HG02884 (cell line): ENCODE measurements around the gene XBP1.
"Not testable (repeated sequence)": the region's sequence is repeated elsewhere in the genome, so short reads cannot be mapped to it uniquely, and the experiment has no call there.

ENCODE experiments used
- ATAC-seq: cut with Tn5 transposase; IDR thresholded peaks from one replicate; pipeline ENCODE4 v1.9.1; 2021; ENCODE audit warnings: mild to moderate bottlenecking, moderate library complexity; ENCODE audit not compliant: unreplicated experiment

XBP1 gene

DNA sequence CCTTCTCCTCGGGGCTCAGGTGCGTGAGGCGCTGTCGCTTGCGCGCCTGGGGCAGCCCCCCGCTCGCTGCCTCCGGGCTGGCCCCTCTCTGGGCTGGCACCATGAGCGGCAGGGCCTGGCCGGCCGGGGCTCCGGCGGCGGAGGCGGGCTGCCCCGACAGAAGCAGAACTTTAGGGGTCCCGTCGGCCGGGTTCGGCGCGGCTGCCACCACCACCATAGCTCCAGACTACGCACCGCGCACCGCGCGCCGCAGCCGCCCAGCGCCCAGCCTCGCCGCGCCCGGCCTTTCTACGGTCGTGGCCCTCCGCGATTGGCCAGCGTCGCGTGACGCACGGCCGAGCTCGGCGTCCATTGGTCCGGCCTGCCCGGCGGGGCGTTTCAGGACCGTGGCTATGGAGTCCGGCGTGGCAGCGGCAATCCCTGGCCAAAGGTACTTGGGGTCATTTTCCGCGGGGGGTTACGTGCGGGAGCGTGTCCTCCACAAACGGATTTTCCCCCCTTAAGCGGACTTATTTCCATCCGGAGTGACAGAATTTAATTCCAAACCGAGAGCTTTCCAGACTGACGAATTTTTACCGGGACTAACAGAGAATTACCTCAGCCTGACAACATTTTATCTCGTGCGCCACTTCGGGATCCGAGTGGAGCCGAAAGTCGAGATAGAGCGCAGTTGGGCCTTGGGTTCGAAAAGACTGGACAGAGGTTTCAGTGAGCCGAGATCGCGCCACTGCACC, at the start of gene XBP1:
TSS of gene XBP1 (minus strand) at position 262 of the 734 bp plus-strand sequence.
- ATAC-seq: peak; percentile 80

GRCh38 chr22:28846994-28847393, 46.6 kb upstream of the XBP1 start:
- no peak for ATAC-seq

DNA sequence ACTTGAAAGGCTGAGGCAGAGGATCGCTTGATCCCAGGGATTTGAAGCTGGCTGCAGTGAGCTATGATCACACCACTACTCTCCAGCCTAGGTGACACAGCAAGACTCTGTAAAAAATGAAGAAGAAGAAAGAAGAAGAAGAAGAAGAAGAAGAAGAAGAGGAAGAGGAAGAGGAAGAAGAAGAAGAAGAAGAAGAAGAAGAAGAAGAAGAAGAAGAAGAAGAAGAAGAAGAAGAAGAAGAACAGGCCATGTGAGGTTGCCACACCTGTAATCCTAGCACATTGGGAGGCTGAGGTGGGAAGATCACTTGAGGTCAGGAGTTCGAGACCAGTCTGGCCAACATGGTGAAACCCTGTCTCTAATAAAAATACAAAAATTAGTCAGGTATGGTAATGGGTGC, 43.9 kb upstream of the XBP1 start:
- not testable (repeated sequence) for ATAC-seq

- ATAC-seq: no peak
Observed at GRCh38 chr22:28843633-28844032, 43.3 kb upstream of the XBP1 start.

GRCh38 chr22:28841111-28841510, 40.7 kb upstream of the XBP1 start:
- no peak for ATAC-seq

DNA sequence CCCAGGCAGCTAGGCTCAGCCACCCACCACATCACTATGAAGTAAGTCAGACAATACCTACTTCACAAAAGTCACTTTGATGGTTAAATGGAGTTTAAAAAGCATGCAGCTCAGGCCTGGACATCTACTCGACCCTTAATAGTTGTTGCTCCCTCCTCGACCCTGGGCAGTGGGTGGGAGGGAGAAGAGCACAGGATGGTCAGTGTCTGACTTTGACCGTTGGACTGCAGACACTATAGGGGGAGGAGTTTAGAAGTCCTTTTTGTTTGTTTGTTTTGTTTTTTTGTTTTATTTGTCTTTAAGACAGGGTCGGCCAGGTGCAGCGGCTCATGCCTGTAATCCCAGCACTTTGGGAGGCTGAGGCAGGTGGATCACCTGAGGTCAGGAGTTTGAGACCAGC, 38.6 kb upstream of the XBP1 start:
- ATAC-seq: no peak

- no peak for ATAC-seq
Observed at GRCh38 chr22:28837640-28838039, 37.3 kb upstream of the XBP1 start.

DNA sequence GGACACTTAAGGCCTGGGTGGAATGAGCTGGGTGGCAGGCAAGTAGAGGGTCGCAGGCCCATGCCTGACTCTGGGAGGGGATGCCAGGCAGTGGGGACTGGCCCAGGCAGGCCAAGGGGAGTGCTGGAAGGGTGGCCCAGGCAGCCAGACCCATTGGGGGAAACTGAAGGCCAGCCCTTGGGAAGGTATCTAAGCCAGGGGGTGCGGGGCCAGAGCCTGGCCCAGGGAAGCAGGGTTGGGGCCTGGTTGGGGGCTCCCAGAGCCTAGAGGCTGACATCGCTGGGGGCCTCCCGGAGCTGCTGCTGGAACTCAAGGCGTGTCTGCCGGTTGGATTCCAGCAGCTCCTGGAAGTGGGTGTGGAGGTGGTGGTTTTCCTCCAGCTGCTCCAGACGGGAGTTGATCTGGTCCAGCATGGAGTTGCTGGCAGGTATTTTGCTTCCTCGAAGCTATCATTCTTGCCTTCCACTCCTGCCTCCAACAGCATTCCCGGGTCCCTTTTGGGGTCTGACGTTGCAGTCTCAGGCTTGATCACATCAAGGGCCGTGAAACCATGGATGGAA, 35.3 kb upstream of the XBP1 start:
- ATAC-seq: no peak

DNA sequence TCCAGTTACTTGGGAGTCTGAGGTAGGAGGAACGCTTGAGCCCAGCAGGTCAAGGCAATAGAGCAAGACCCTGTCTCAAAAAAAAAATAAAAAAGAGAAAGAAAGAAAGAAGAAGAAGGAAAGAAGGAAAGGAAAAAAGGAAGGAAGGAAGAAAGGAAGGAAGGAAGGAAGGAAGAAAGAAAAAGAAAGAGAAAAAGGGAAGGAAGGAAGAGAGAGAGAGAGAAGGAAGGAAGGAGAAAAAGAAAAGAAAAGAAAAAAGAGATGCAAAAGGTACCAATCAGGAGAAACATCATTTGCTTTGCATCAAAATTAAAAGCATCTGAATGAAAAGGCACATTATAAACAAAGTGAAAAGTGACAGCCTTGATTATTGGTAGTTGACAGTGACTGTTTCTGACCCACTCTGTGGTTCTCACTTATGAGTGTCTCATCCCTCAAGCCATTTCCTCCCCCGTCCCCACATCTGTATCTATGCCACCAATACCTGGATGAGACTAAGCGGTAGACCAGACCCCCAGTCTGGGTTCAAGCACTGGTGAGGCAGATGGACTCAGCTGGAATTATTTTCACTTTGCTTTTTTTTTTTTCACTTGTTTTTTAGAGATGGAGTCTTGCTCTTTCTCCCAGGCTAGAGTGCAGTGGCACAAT, 33.0 kb upstream of the XBP1 start:
- ATAC-seq: no peak

DNA sequence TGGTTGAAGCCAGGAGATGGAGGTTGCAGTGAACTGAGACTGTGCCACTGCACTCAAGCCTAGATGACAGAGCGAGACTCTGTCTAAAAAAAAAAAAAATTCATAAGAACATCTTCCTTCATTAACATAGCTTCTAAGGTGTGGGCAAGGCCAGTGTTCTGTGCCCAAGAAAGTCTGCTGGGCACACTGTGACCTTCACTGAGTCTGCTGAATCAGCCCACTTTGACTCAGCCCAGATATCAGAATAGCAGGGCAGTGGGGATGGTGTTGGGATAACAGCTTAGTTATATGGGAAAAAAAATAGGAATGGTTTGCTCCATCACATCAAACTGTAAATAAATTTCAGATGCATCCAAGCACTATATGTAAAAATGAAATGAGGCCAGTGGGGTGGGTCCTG, 32.4 kb upstream of the XBP1 start:
- ATAC-seq: no peak

GRCh38 chr22:28831140-28832072, 31.0 kb upstream of the XBP1 start:
- ATAC-seq: no peak

- ATAC-seq: no peak
Observed at GRCh38 chr22:28830441-28830840, 30.1 kb upstream of the XBP1 start.

GRCh38 chr22:28829358-28830181, 29.2 kb upstream of the XBP1 start:
- no peak for ATAC-seq

DNA sequence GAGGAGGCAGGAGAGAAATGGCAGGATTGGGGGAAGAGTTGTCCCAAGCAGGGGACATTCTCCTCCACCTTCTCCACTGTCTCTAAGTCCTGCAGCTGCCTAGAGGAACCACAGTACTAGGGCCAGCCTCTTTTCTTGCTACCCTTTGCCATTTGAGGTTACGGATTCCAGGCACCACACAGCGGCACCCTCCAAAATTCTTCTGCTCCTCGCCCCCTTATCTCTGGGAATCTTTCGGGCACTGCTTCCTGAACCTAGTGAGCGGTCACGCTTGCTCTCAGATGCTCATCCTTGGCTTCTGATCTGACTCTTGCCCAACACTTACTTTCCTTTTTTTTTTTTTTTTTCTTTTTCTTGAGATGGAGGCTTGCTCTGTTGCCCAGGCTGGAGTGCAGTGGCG, 26.6 kb upstream of the XBP1 start:
- no peak for ATAC-seq

DNA sequence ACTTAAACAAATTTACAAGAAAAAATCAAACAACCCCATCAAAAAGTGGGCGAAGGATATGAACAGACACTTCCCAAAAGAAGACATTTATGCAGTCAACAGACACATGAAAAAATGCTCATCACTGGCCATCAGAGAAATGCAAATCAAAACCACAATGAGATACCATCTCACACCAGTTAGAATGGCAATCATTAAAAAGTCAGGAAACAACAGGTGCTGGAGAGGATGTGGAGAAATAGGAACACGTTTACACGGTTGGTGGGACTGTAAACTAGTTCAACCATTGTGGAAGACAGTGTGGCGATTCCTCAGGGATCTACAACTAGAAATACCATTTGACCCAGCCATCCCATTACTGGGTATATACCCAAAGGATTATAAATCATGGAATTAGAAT, 26.1 kb upstream of the XBP1 start:
- ATAC-seq: not testable (repeated sequence)

DNA sequence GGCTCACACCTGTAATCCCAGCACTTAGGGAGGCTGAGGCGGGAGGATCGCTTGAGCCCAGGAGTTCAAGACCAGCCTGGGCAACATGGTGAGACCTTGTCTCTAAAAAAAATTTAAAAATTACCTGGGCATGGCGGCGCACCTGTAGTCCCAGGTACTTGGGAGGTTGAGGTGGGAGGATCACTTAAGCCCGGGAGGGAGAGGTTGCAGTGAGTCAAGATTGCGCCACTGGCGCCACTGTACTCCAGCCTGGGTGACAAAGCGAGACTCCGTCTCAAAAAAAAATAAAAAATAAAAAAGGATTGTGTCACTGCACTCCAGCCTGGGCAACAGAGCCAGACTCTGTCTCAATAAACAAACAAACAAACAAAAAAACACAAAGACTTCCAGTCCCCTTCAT, 24.1 kb upstream of the XBP1 start:
- not testable (repeated sequence) for ATAC-seq

DNA sequence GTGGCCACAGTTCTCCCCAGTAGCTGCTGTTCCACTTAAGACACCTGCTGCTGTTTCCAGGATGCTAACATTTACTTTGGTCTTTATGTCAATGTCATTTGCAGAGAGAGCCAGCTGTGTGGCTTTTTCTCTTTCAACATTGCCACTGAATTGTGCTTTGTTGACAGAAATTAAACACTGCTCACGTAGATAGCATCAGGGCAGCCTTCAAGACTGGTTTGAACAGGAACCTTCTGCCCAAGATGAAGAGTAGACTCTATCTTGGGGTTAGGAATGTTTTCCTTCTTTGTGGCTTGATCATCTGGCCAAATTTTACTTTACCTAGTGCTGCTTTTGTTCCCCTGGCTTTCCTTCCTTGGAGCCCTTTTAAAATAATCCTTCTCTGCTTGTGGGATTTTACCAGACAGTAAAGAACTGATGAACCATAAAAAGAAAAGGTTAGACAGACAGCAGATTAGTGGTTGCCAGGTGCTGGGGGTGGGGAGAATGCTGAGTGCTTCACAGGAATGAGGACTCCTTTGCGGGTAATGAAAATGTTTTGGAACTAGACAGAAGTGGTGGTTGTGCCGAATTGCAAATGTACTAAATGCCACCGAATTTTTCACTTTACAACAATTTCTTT, 22.7 kb upstream of the XBP1 start:
- no peak for ATAC-seq

GRCh38 chr22:28821452-28821851, 21.1 kb upstream of the XBP1 start:
- ATAC-seq: no peak

GRCh38 chr22:28820885-28821284, 20.5 kb upstream of the XBP1 start:
- ATAC-seq: no peak
